HL-60 (cell line): ENCODE results near the gene ARRB2.

Experiments
- DNase-seq, 2 experiments: peaks; one replicate each; pipeline ENCODE4 v3.0.0-alpha.2; 2010 to 2020; ENCODE audit warnings: low read depth in 1 of 2, low spot score in 1 of 2
- H3K27ac ChIP-seq: fragments of 250-450 bp; sonication (Bioruptor Pico); replicated peaks from 2 replicates; pipeline ENCODE4 v1.5.1; 2020; ENCODE audit warnings: mild to moderate bottlenecking, moderate library complexity
- H3K27me3 ChIP-seq: fragments of 250-450 bp; sonication (Bioruptor Pico); 2 replicates; pipeline ENCODE4 v1.5.1; 2021; ENCODE audit warnings: mild to moderate bottlenecking, moderate library complexity; ENCODE audit not compliant: insufficient read depth, poor library complexity, severe bottlenecking
- H3K4me3 ChIP-seq: replicated peaks from 2 replicates; pipeline ENCODE4 v1.5.1; 2011; ENCODE audit warnings: mild to moderate bottlenecking, control low read depth, low read length; ENCODE audit not compliant: insufficient read depth
- CTCF ChIP-seq: IDR thresholded peaks from one replicate; pipeline ENCODE4 v1.5.1; 2011; ENCODE audit warnings: low read length, control low read depth, inconsistent platforms; ENCODE audit not compliant: insufficient read depth
- GABPA ChIP-seq: IDR thresholded peaks from 2 replicates; pipeline ENCODE4 v1.6.1; 2012; ENCODE audit warnings: low read depth
- POLR2AphosphoS5 ChIP-seq: IDR thresholded peaks from 2 replicates; pipeline ENCODE4 v1.6.1; 2012; ENCODE audit warnings: low read depth
- REST ChIP-seq: IDR thresholded peaks from 2 replicates; pipeline ENCODE4 v1.6.1; 2012; ENCODE audit warnings: low read depth; ENCODE audit not compliant: insufficient replicate concordance
- SPI1 ChIP-seq: IDR thresholded peaks from 2 replicates; pipeline ENCODE4 v1.6.1; 2012; ENCODE audit warnings: low read depth, mild to moderate bottlenecking, borderline replicate concordance

The ARRB2 gene

GRCh38 chr17:4744999-4745969 is 34.9 kb downstream of the ARRB2 start:
- Histone ChIP-seq H3K27ac (no peak overlapping the region), H3K4me3 (no peak overlapping the region), H3K27me3 (no peaks in the 10 kb centered on the region)
- TF ChIP-seq GABPA (no peak), SPI1 (no peak)
- DNase-seq, result no peak

GRCh38 chr17:4747847-4748246 is 37.4 kb downstream of the ARRB2 start:
- no peak for TF ChIP-seq CTCF
- no peak for TF ChIP-seq SPI1
- TF ChIP-seq GABPA, result no peak
- TF ChIP-seq REST, result no peak
- Histone ChIP-seq H3K27ac (no peak overlapping the region), H3K27me3 (no peaks in the 10 kb centered on the region), H3K4me3 (no peak overlapping the region)
- no peak for DNase-seq

- Histone ChIP-seq H3K27ac (no peak overlapping the region), H3K4me3 (no peak overlapping the region), H3K27me3 (no peaks in the 10 kb centered on the region)
- DNase-seq, result no peak
- TF ChIP-seq SPI1, result no peak
- no peak for TF ChIP-seq CTCF
- no peak for TF ChIP-seq REST
- TF ChIP-seq GABPA, result no peak
- no peak for TF ChIP-seq POLR2AphosphoS5
These were observed 38.3 kb downstream of the ARRB2 start for GRCh38 chr17:4748686-4749085.

GRCh38 chr17:4750606-4751005 is 40.2 kb downstream of the ARRB2 start:
- Histone ChIP-seq H3K27ac (no peak overlapping the region), H3K4me3 (no peak overlapping the region), H3K27me3 (no peaks in the 10 kb centered on the region)
- no peak for DNase-seq
- no peak for TF ChIP-seq REST
